Activated CD8-positive, alpha-beta memory T cell treated with anti-CD3 and anti-CD28 coated beads for 24 hours (primary cell): Measurements from ENCODE around the gene COL1A1.

Source experiments
- DNase-seq: peaks from one replicate; pipeline ENCODE4 v3.0.0-alpha.2; 2020

Gene COL1A1

GRCh38 chr17:50151937-50152547 is 49.4 kb downstream of the COL1A1 start:
- peak; percentile 83 for DNase-seq

GRCh38 chr17:50151041-50151936 is 50.1 kb downstream of the COL1A1 start:
- DNase-seq: peak; percentile 92

DNA sequence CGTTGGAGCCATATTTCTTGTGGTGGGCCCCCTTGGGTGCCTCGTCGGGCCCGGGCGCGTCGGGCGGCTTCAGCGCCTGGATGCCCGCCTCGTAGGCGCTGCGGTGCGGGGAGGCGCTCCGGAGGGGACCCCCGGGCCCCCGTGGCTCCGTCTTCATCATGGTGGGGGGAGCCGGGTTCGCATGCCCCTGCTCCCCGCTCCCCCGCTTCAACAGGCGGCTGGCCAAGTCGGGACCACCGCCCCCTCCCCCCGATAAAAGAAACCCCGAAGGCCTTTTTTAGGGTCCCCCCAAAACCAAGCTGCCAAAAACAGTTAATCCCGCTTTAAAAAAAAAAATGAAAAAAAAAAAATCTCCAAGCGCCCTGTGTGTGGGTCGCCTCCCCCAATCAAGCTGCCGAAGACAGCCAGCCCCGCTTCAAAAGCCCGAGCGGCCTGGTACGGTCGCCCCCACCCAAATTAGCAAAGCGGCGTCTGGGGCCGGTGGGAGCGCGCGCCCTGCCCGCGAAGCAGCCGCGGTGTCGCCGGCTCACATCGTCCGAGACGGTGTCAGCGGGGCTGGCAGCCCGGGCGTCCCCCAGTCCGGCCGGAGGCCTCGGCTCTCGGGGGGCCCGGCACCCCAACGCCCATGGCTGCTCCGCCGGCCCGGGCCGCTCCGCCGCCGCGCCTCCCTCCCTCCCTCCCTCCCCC is 50.9 kb downstream of the COL1A1 start, which contains the start of gene PPP1R9B:
Gene PPP1R9B (minus strand): TSS at position 324 of the 687 bp plus-strand sequence. CDS start 164 bp downstream, at position 160.
- DNase-seq: no peak

GRCh38 chr17:50149417-50150353 is 51.7 kb downstream of the COL1A1 start:
- DNase-seq: peak; percentile 79

DNA sequence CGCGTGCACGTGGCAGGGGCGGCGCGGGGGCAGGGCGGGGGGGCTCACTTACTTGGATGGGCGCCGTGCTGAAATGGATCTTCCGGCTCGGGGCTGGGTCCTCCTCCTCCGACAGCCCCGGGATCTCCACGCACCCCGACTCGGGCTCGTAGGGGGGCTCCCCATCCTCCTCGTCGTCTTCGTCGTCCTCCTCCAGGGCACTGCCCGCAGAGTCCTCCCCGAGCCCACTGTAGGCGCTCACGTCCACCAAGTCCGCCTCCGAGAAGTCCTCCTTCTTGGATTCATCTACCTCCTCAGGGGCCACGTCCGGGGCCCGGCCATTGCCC is 52.4 kb downstream of the COL1A1 start:
- DNase-seq: no peak

DNA sequence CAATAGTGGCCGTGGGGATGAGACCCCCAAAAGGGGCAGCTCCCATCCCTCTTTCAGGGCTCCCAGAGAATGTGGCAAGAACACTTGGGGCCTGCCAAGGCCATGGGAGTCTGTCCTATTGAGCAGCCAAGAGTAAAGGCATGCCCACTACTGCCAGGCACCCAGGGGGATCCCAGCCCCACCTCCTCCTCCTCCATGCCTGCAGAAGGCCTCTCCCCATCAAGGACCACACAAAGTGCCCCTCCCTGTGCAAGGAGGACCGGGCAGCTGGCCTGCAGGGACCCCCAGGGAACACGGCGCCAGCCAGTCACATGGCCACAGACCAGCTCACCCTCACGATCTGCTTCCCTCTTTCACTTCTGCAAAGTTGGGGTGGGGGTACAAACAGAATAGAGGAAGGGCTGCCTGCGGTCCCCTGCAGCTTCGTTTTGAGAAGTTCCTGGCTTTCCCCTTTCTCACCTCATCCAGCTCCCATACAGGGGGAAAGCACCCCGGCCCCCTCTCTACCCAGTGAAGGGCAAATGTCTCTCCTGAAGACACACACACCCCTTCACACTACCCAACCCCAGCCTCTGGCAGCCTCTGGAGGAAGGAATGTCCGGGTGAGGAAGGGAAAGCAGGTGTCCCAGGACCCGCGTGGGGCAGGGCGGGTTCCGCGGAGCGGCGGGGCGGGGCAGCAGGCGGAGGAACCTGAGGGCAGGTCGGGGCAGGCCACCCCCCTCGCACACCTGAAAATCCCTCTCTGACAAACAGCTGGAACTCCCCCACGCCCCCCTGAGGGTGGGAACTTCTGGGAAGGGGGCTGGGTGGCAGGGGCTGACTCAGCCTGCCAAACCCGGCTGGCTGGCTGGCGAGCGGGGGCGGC is 53.0 kb downstream of the COL1A1 start:
- DNase-seq: peak; percentile 89

- DNase-seq: no peak
These were observed 53.6 kb downstream of the COL1A1 start for GRCh38 chr17:50147841-50148225.

DNA sequence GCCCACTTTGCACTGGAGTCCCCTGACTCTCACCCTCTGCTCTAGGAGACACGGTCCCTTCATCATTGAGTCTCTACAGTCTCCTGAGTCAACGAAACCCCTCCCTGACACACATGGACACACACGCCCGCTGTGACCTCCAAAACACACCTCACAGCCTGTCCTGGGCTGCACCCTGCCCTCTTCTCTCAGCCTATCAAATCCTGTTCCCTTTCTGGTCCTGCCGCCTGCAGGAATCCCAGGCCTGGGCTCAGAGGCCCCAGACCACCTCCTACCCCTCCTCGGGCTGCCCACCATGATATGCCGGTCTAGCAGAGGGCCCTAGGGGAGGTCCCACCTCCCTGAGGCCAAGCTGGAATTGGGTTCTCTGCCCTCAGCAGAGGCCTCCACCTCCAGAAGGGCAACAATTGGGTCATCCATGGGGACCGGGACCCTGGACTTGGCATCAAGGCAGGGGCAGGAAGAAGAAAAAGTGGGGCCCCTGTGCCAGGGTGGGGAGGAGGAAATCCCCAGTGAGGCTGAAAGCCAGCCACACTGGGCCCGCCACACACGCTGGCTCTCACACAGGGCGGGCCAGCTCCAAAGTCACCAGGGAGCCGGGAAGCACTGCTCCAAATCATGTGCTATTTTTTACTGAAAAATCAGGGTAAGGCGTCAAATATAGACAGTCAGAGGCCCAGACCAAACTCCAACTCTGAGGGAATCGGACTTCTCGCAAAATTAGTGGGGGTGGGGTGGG is 54.3 kb downstream of the COL1A1 start:
- no peak for DNase-seq

- DNase-seq: no peak
These were observed 55.1 kb downstream of the COL1A1 start for GRCh38 chr17:50146230-50146926.

GRCh38 chr17:50145532-50146229 is 55.8 kb downstream of the COL1A1 start:
- DNase-seq: no peak

- DNase-seq: no peak
These were observed 56.4 kb downstream of the COL1A1 start for GRCh38 chr17:50144845-50145531.

GRCh38 chr17:50144355-50144754 is 57.1 kb downstream of the COL1A1 start:
- DNase-seq: no peak

GRCh38 chr17:50143461-50144176 is 57.8 kb downstream of the COL1A1 start:
- DNase-seq: no peak

GRCh38 chr17:50141745-50142110 is 59.7 kb downstream of the COL1A1 start:
- DNase-seq: no peak

DNA sequence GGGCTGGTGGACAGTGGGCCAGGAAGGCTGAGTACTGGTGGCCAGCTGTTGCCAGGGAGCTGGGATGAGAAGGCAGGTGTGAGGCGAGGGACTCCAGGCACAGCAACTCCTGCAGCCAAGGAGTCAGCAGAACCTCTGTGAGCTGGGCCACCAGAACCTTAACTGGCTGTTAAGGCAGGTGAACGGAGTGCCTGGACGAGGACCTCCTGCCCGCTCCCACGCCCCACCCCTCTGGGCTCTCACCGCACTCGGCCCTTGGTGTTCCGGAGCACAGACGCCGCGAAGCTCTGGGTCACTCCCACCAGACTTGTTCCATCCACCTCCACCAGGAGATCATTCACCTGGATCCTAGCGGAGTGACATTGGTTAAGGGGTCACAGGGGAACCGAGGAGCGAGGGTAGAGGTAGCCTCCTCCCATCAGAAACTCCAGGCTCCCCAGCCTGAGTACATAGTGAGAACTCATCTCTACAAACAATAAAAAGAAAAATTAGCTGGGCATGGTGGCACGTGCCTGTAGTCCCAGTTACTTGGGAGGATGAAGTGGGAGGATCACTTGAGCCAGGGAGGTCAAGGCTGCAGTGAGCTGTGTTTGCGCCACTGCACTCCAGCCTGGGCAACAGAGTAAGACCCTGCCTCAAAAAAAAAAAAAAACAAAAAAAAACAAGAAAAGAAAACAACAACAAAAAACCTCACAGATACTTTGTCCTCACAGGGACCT is 60.2 kb downstream of the COL1A1 start:
- DNase-seq: no peak

DNA sequence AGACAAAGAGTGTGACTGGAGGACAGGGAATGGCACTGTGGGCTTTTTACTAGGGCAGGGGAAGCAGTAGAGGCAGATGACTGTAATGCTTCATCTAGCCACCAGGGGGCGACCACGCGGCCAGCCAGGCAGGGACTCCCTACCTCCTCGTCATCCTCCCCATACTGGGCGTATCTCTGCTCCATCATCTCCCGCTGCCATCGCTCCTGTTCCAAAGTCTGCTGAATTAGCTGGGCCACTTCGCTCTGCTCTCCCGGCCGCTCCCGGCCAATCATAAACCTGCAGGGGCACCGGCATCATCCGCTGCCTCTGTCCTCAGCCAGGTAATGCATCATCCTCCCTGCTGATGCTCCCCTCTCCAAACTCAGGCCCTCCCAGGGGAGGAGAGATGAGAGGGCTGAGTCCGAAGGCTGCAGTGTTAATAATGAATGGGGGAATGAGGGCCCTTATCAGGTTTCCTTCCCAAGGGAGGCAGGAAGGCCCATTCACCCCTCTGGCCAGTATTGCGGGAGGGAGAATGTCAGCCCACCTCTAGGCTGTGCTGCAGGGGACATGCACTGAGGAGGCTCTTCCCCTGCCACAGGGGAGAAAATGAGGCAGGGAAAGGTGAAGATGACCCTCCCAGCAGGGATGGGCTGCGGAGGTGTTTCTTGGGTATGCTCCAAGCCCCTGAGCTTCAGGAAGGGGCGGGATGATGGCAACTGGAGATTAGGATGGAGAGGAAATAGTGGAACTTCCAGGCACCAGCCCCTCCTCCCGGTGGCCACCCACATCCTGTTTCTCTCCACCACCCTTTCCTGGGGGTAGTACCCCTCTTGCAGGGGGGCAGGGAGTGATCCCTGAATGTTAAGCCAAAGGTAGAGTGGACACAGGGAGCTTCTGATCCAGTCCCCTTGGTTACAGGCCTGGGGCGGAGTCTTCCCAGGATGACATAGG is 61.2 kb downstream of the COL1A1 start:
- DNase-seq: peak; percentile 92
